ENCODE results near the gene BCL11B. TPM values are rescaled to one million over a fixed set of nuclear protein-coding genes. Genes with fewer than 3 reads are reported as not detected.

The BCL11B gene
- total and polyA plus RNA-seq, 2 of the 8 experiments (the other 6 are each of a cell fraction or from before 2014, with no cell fraction given): 0.63 to 5.9 TPM

GRCh38 chr14:99266181-99267178 lies 5.5 kb downstream of the BCL11B start (continued):
- TF ChIP-seq ATF2 (IDR thresholded peaks at IDR 0.05; ENCODE audit: low read length): no peak

Data from H1 (cell line).